Measurements from ENCODE around the gene P2RY12.
A peak's percentile ranks its signal among the peaks of the same experiment; 100 is the strongest.

The P2RY12 gene

DNA sequence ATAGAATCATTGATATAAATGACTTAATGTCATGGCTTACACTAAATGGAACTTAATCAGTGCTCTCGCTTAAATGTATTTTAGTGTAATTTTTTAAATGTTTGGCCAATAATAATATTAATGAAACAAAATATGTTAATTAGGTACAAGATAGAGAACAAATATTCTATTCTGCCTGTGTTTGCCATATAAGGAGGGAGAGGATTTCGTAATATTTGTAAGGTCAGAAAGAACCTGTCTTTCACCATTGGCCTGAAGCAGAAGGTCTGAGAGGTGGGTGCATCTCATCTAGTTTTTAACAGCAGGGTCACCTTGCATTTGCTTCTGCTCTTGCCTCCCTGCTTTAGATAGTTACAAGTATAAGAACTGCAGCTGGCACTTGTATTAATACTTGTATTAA, 70.4 kb downstream of the P2RY12 start:
- POLR2A ChIA-PET (ENCODE audit: low non-redundant PET), result no interaction called here
- H3K27ac ChIP-seq, result no peak overlapping the region
- DNase-seq (ENCODE audit: low spot score), result no peak
- CTCF ChIA-PET, result interaction anchor here (0.6 kb wide), 1 partner anchor 10 kb away, joined by 5 read pairs; no protein-coding TSS in a partner anchor
- TF ChIP-seq, protein P1, sequence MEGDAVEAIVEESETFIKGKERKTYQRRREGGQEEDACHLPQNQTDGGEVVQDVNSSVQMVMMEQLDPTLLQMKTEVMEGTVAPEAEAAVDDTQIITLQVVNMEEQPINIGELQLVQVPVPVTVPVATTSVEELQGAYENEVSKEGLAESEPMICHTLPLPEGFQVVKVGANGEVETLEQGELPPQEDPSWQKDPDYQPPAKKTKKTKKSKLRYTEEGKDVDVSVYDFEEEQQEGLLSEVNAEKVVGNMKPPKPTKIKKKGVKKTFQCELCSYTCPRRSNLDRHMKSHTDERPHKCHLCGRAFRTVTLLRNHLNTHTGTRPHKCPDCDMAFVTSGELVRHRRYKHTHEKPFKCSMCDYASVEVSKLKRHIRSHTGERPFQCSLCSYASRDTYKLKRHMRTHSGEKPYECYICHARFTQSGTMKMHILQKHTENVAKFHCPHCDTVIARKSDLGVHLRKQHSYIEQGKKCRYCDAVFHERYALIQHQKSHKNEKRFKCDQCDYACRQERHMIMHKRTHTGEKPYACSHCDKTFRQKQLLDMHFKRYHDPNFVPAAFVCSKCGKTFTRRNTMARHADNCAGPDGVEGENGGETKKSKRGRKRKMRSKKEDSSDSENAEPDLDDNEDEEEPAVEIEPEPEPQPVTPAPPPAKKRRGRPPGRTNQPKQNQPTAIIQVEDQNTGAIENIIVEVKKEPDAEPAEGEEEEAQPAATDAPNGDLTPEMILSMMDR (conservative IDR thresholded peaks at IDR 0.05; ENCODE audit: low read depth), result no peak

DNA sequence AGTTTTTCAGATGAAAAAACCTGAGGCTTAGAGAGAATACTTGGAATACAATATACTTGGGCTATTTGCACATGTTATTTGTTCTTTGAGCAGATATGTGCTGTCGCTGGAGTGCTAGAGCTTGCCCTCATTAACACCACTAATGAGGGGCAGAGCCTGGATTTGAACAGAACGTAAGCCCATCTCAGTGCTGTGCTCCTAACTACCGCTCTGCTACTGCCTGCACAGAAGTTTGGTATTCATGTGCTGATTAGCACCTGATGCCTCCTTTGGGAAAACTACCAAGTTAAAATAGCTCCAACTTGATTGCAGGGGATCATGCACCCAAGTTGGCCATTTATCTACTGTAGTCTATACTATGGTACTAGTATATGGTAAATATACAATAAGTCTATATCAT, 71.6 kb downstream of the P2RY12 start:
- DNase-seq (ENCODE audit: low spot score), result no peak
- TF ChIP-seq, protein P1 (conservative IDR thresholded peaks at IDR 0.05; ENCODE audit: low read depth), result no peak
- CTCF ChIA-PET, result no interaction called here
- POLR2A ChIA-PET (ENCODE audit: low non-redundant PET), result no interaction called here
- no peak overlapping the region for H3K27ac ChIP-seq

DNA sequence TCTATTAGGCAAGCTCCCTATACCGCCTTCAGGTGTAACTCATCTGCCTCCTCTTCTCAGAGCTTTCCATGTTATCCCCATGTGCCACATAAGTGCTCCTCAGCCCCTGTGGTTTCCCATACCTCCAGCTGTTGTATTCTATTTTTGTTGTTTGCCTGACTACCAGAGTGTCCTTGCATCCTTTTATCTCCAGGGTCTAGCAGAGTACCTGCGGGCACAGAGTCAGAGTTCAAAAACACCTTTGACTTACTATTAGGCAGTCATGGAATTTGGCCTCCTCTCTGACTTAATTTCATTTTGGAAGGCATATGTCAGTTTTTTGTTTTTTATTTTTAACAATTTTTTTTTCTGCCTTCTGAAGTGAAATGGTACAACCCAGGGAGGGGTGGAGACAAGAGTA, 75.0 kb downstream of the P2RY12 start:
- POLR2A ChIA-PET (ENCODE audit: low non-redundant PET), result no interaction called here
- TF ChIP-seq, protein P1 (conservative IDR thresholded peaks at IDR 0.05; ENCODE audit: low read depth), result no peak
- DNase-seq (ENCODE audit: low spot score), result no peak
- CTCF ChIA-PET, result interaction anchor here (0.6 kb wide), 1 partner anchor 1148 kb away, joined by 4 read pairs; no protein-coding TSS in a partner anchor
- H3K27ac ChIP-seq, result no peak overlapping the region

DNA sequence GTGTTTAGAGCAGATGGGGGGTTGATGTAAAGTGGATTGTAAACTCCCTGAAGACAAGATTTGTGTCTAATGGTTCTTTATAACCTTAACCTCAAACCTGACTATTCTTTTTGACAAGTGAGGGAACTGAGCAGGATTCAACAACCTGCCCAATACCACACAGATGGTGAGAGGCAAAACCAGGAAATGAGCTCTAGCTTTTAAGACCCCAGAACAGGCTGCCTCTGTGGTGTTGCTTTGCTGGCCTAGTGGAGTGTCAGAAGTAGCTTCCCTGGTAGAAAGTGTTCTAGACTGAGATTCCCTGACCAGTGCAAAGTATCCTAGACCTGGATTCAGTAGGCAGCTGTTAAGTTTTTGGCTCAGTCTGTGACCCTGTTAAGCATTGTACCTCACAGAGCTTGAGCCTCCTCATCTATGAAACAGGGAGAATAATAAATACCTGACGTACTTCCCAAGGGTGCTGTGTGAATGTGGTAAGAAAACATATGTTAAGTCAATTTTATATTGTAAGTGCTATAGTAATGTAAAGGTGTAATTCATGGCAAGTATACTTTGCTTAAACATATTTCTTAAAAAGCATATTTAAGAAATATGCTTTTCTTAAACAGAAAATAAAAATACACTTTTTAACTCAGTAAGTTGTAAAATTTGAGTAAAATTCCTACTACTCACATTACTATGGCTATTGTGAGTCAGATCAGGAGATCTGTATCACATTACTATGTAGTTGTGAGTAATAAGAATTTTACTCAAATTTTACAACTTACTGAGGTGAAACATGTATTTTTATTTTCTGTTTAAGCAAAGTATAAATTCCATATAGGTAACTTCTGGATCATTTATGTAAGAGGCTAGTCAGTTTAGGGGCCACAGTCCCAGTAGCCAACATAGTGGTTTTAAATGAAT, 76.7 kb downstream of the P2RY12 start:
- POLR2A ChIA-PET (ENCODE audit: low non-redundant PET), result no interaction called here
- TF ChIP-seq, protein P1 (conservative IDR thresholded peaks at IDR 0.05; ENCODE audit: low read depth), result no peak
- CTCF ChIA-PET, result interaction anchor here (0.6 kb wide), 1 partner anchor 19 kb away, joined by 3 read pairs; no protein-coding TSS in a partner anchor
- H3K27ac ChIP-seq, result no peak overlapping the region; the same call in 1 of the 2 replicates
- DNase-seq (ENCODE audit: low spot score), result no peak

DNA sequence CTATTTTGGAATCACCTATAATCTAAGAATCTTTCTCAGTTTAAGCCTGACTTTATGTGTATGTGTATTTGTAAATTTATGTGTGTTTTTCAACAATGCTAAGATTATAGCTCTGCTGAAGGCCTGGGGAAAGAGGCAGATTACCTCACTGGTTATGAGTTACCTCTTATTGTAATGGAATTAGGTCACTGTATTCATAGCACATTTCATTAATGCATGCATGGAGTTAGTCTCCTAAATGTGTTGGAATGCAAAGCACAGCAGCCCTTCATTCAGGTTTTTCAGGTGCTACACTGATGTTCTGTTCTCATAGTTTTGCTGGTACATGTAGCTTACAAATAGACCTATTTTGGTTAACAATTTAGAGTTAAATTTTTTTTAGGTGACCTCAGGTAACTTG, 77.4 kb downstream of the P2RY12 start:
- no peak for DNase-seq (ENCODE audit: low spot score)
- no peak overlapping the region for H3K27ac ChIP-seq
- TF ChIP-seq, protein P1 (conservative IDR thresholded peaks at IDR 0.05; ENCODE audit: low read depth), result no peak
- CTCF ChIA-PET, result interaction anchor here (1.4 kb wide), 1 partner anchor 21 kb away, joined by 16 read pairs; no protein-coding TSS in a partner anchor
- POLR2A ChIA-PET (ENCODE audit: low non-redundant PET), result interaction anchor here (0.6 kb wide), 2 partner anchors 13 to 291 kb away, joined by 3 to 4 read pairs; no protein-coding TSS in a partner anchor

DNA sequence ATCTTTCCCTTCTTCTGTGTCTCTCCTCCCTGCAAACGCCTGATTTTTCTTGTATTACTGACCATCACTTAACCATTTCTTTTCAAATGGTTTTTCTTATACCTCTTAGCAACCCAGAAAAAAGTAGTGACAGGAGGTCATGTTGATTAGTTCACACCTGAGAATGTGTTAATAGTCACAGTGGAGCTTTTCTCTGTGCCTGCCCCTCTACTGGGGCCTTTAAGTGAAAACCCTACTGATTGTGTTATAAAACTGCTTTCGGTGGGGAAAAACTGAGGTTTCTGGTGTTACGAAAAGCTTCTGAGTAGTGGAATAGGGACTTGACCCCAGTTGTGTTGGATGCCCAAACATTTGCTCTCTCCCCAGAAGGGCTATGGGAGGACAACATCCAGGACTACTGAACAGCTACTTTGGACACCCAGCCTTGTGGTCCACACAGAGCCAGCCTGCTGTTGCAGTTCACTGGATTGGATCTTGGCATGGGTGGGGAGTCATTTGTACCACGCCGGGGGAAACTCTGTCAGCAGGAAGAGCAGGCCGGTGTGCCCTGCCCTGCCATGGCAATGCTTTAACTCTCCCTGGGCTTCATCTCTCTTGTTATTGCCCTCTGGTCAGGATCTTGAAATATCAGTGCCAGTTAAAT, 78.3 kb downstream of the P2RY12 start:
- peak overlapping the region; percentile 95 for H3K27ac ChIP-seq
- ChIA-PET CTCF (interaction anchor here (1.4 kb wide), 1 partner anchor 22 kb away, joined by 16 read pairs; no protein-coding TSS in a partner anchor), POLR2A (ENCODE audit: low non-redundant PET) (interaction anchor here (0.6 kb wide), 1 partner anchor 14 kb away, joined by 3 read pairs; no protein-coding TSS in a partner anchor)
- DNase-seq (ENCODE audit: low spot score), result no peak
- TF ChIP-seq, protein P1 (conservative IDR thresholded peaks at IDR 0.05; ENCODE audit: low read depth), result no peak

Measured in RWPE1 (cell line).